GM19240 (cell line): Measurements from ENCODE around the gene KLHL6.
"Not testable (repeated sequence)": the region's sequence is repeated elsewhere in the genome, so short reads cannot be mapped to it uniquely, and the experiment has no call there.

ENCODE experiments used
- DNase-seq: peaks from one replicate; pipeline ENCODE4 v3.0.0; 2011; ENCODE audit warnings: low spot score; ENCODE audit not compliant: insufficient read length

Gene KLHL6

DNA sequence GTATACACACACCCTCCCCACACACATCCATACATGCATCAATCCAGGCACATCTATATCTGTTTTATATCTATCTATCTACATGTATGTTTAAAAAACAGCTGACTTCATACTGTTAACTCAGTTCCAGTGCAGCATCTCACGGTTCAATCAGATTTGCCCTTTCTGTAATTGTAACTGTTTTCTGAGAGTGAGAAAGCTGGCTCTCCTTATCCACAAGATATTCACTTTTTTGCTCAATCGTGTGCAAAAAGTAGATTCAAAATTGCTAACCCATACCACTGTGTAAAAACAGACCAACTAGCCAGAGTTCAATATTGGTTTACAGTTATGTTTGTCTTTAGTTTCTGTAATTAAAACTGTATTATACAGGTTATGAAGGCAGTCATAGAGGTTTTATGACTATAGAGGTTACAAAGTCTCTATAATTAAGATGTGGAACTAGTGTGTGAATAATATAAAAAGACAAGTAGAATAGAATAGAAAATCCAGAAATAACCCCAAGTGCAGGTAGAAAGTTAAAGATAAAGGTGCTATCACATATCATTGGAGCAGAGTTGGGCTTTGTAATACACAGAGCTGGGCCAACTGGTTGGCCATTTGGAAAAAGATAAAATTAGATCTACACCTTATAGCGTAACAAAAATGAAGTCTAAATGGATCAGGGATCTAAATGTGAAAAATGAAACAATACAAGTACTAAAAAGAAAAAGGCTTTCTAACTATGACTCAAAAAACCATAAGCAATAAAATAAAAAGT, 107.0 kb downstream of the KLHL6 start:
- DNase-seq: no peak

DNA sequence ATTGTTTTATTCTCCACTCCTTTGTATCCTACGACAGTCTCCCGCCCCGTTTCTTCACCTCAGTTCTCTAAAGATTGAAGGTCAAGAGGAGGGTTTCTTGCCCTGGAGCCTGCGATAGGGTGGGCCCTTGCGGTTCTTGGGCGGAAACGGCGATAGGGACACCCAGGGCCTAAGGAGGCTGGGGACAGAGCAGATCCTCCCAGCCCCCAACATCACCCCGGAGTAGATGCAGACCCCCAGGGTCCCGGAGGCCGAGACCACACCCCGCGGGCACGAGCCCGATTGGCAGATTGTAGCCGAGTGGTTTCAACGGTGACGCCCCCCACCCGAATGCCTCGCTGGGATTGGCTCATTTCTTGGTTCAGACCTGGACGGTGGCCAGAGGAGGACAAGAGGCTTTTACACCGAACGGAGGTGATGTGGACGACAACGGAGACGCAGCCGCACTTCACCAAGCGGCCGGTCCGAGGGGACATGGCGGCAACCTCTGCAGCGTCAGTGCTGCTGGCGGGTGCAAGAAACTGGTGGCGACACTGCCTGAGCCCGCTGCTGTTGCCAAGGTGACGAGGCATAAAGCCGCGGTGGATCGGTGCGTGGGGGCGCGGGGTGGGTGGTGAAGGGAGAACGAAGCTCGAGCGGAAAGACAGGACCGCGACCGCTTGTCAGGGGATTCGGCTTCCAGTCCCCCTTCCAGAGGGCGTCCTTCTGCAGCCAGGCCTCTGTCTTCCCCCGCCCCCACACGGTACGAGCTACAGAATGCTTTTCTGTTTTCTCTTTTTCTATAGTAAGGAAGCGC, 108.1 kb downstream of the KLHL6 start:
- DNase-seq: peak; percentile 33

DNA sequence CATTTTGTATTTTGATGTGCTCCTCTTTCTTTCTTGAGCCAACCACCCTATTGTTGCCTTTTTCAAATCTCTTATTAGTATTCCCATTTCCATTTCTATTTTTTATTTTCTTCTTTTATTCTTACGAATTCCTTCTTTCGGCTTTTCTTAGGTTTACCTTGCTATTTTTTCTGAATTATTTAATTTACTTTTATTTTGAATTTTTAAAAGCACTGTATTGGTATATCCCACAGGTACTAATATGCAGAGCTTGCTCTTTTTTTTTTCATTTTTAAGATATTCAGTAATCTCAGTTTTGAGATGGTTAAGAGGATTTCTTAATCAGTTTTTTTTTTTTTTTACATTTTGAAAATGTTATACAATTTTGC, 108.7 kb downstream of the KLHL6 start:
- DNase-seq: no peak

DNA sequence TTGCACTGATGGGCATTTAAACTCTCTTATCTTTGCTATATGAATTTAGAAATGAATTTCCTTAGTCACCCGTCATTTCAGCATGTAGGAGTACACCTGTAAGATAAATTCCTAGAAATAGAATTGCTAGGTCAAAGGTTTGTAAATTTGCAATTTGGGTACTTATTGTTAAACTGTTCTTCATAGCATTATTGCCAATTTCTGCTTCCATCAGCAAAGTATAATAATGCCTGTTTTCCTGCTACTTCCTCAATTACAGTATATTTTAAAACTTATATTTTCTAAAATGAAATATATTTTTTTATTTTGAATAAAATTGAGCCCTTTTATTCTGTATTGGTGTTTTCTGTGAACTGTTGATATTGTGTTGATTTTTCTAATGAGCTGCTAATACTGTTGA, 110.8 kb downstream of the KLHL6 start:
- no peak for DNase-seq

DNA sequence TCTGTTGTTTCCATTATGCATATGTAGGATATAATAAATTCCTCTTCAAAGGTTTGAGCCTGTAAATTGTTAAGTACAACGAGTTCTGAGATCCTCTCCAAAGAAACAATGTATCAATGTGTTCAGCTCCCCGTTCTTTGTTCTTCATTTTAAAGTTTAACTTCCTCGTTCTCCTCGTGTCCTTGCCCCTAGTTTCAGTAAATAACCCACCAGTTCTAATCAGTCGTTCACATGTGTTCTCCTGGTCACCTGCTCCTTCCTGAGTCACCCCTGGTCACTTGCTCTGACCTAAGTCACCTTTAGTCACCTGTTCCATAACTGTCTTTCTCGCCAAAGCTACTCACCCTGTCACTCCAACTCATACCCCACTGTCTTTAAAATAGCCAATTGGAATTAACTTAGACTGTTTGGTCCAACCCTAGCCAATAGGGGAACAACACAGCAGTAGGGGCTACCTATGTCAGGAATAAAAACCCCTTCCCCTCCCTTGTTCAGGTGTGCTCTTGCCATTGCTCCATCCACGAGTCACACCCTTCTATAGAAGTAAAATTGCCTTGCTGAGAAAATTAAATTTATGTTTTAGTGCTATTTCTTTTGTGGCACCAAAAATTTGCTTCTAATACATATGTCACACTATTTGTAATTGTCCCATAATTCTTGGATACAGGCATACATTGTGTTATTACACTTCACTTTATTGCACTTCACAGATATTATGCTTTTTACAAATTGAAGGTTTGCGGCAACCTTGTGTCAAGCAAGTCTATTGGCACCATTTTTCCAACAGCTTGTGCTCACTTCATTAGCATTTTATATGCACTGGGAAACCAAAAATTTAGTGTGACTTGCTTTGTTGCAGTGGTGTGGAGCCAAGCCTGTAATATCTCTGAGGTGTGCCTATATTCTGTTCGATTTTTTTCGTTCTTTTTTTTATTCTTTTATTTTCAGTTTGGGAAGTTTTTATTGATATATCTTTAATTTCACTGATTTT, 111.8 kb downstream of the KLHL6 start:
- DNase-seq: no peak

DNA sequence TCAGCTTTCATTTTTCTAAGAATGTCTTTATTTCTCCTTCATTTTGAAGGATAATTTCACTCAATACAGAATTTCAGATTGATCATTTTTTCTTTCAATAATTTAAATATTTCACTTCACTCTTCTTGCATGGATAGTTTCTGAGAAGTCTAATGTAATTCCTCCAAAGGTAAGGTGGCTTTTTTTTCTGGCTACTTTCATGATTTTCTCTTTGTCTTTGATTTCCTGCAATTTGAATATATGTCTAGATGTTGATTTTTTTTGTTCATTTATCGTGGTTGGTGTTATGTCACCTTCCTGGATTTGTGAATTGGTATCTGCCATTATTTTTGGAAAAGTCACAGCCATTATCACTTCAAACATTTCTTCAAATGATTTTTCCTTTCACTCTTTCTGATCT, 112.5 kb downstream of the KLHL6 start:
- DNase-seq: no peak

DNA sequence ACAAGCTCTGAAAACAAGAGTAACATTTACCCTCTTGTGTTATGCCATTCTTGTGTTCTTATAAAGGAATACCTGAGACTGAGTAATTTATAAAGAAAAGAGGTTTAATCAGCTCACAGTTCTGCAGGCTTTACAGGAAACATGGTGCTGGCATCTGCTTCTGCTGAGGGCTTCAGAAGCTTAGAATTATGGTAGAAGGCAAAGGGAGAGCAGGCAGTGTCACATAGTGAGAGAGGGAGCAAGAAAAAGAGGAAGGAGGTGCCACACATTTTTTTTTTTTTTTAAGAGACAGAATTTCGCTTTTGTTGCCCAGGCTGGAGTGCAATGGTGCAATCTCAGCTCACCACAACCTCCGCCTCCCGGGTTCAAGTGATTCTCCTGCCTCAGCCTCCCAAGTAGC, 115.0 kb downstream of the KLHL6 start:
- not testable (repeated sequence) for DNase-seq

DNA sequence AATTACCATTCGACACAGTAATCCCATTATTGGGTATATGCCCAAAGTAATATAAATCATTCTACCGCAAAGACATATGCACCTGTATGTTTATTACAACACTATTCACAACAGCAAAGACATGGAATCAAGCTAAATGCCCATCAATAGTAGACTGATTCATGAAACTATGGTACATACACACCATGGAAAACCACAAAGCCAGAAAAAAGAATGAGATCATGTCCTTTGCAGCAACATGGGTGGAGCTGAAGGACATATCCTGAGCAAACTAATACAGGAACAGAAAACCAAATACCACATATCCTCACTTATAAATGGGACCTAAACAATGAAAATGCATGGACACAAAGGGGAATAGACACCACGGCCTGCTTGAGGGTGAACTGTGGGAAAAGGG, 116.0 kb downstream of the KLHL6 start:
- DNase-seq: no peak

DNA sequence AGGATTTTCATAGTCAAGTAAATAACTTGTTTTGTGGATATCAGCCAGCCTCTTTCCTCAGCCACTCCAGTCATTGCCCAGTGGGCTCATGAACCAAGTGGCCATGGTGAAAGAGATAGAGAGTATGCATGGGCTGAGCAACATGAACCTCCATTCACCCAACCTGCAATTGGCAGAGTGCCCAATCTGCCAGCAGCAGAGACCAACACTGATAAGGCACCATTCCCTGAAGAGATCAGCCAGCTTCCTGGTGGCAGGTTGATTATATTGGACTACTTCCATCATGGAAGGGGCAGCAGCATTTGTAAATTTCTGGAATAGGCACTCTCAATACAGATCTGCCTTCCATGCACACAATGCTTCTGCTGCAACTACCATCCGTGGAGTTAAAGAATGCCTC, 116.8 kb downstream of the KLHL6 start:
- no peak for DNase-seq

DNA sequence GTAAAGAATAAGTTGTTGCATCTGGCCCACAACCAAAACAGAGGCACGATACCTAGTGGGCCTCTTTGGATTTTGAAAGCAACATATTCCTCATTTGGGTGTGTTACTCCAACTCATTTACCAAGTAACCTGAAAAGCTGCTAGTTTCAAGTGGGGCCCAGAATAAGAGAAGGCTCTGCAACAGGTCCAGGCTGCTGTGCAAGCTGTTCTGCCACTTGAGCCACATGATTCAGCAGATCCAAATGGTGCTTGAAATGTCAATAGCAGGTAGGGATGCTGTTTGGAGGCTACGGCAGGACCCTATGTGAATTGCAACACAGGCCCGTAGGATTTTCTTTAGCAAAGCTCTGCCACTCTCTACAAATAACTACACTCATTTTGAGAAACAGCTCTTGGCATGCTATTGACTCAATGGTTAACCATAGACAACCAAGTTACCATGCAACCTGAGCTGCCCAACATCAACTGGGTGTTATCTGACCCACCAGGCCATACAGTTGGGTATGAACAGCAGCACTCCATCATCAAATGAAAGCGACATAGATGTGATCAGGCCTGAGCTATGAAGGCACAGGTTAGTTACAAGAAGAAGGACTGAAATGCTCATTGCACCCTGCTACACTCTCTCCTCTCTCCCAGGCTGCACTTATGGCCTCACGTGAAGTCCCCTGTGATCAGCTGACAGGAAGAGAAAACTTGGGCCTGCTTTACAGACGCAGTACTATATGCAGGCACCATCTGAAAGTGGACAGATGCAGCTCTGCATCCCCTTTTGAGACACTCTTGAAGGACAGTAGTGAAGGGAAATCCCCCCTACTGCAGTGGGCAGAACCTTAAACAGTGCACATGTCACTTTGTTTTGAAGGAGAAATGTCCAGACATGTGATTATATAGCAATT, 117.6 kb downstream of the KLHL6 start:
- no peak for DNase-seq
